ENCODE measurements around the gene NAV3. TPM values are rescaled to one million over a fixed set of nuclear protein-coding genes. Genes with fewer than 3 reads are reported as not detected.

Gene NAV3
- total and polyA plus RNA-seq, 12 donors = 5.0 to 53.4 (median 25.9) TPM

- no peaks in the 10 kb centered on the region for H3K9me3 ChIP-seq (replicated peaks in 1 of 3)
- H3K27me3 ChIP-seq = no peaks in the 10 kb centered on the region
- intact Hi-C loops (cut with DNase I) = no loop called here
- H3K4me1 ChIP-seq (replicated peaks in 1 of 2) = no peaks in the 10 kb centered on the region
- no peak overlapping the region for H3K27ac ChIP-seq
- DNase-seq = no peak
- H3K36me3 ChIP-seq (replicated peaks in 1 of 2) = no peaks in the 10 kb centered on the region
- 94 to 95% (median 95%) methylated on average over 1 of the region's 1 CpG for WGBS, 4 donors
- no peak overlapping the region for H3K4me3 ChIP-seq
- TF ChIP-seq POLR2A (IDR thresholded peaks at IDR 0.05) = no peak
- TF ChIP-seq, protein P1, sequence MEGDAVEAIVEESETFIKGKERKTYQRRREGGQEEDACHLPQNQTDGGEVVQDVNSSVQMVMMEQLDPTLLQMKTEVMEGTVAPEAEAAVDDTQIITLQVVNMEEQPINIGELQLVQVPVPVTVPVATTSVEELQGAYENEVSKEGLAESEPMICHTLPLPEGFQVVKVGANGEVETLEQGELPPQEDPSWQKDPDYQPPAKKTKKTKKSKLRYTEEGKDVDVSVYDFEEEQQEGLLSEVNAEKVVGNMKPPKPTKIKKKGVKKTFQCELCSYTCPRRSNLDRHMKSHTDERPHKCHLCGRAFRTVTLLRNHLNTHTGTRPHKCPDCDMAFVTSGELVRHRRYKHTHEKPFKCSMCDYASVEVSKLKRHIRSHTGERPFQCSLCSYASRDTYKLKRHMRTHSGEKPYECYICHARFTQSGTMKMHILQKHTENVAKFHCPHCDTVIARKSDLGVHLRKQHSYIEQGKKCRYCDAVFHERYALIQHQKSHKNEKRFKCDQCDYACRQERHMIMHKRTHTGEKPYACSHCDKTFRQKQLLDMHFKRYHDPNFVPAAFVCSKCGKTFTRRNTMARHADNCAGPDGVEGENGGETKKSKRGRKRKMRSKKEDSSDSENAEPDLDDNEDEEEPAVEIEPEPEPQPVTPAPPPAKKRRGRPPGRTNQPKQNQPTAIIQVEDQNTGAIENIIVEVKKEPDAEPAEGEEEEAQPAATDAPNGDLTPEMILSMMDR (IDR thresholded peaks at IDR 0.05) = no peak
Measured at GRCh38 chr12:77865178-77865577, 34.5 kb downstream of the NAV3 start.

DNA sequence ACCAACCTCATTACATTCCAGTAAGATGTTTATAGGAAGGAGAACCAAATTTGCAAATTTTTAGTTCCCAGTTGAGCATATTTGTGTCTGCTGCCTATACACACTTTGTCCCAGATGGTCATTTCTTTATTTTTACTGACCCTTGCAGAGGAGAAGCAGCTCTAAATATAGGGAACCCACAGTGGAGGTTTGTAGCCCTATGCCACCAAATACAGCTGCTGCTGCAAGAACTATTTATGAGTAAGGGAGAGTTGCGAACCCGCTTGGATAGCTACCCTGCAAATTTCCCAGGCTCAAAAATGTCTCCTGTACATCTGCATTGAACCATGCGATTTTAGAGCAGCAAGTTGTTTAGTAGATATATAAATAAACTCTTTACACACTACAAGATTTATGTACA is 48.2 kb downstream of the NAV3 start:
- intact Hi-C loops (cut with DNase I) = no loop called here
- WGBS, 4 donors = 88 to 90% (median 89%) methylated on average over 3 of the region's 3 CpGs
- no peaks in the 10 kb centered on the region for H3K4me1 ChIP-seq (replicated peaks in 1 of 2)
- no peaks in the 10 kb centered on the region for H3K9me3 ChIP-seq (replicated peaks in 1 of 3)
- no peak overlapping the region for H3K27ac ChIP-seq
- TF ChIP-seq, protein P1 (IDR thresholded peaks at IDR 0.05) = no peak
- TF ChIP-seq POLR2A (IDR thresholded peaks at IDR 0.05) = no peak
- no peaks in the 10 kb centered on the region for H3K36me3 ChIP-seq (replicated peaks in 1 of 2)
- no peaks in the 10 kb centered on the region for H3K27me3 ChIP-seq
- no peak for DNase-seq
- no peak overlapping the region for H3K4me3 ChIP-seq

- Histone ChIP-seq H3K4me3 (no peak overlapping the region), H3K36me3 (replicated peaks in 1 of 2) (no peaks in the 10 kb centered on the region), H3K27ac (no peak overlapping the region), H3K9me3 (replicated peaks in 1 of 3) (no peaks in the 10 kb centered on the region), H3K27me3 (no peaks in the 10 kb centered on the region), H3K4me1 (replicated peaks in 1 of 2) (no peaks in the 10 kb centered on the region)
- intact Hi-C loops (cut with DNase I) = no loop called here
- TF ChIP-seq, protein P1 (IDR thresholded peaks at IDR 0.05) = no peak
- TF ChIP-seq POLR2A (IDR thresholded peaks at IDR 0.05) = no peak
- DNase-seq = no peak
Measured at GRCh38 chr12:77882709-77883108, 52.0 kb downstream of the NAV3 start.

GRCh38 chr12:77888611-77889010 is 57.9 kb downstream of the NAV3 start:
- H3K36me3 ChIP-seq (replicated peaks in 1 of 2) = no peaks in the 10 kb centered on the region
- DNase-seq = no peak
- no peaks in the 10 kb centered on the region for H3K4me1 ChIP-seq (replicated peaks in 1 of 2)
- no peaks in the 10 kb centered on the region for H3K9me3 ChIP-seq (replicated peaks in 1 of 3)
- no peak for TF ChIP-seq POLR2A (IDR thresholded peaks at IDR 0.05)
- TF ChIP-seq, protein P1 (IDR thresholded peaks at IDR 0.05) = no peak
- intact Hi-C loops (cut with DNase I) = no loop called here
- no peak overlapping the region for H3K27ac ChIP-seq
- H3K4me3 ChIP-seq = no peak overlapping the region
- no peaks in the 10 kb centered on the region for H3K27me3 ChIP-seq
- 30 to 56% (median 47%) methylated on average over 1 of the region's 1 CpG for WGBS, 4 donors
